Embryonic facial prominence (tissue), 1 donor: ENCODE data around the gene UGT2B10.
"Not testable (repeated sequence)": the region's sequence is repeated elsewhere in the genome, so short reads cannot be mapped to it uniquely, and the experiment has no call there.

Source experiments
- DNase-seq: peaks from one replicate; pipeline ENCODE4 v3.0.0-alpha.2; 2016; ENCODE audit errors: extremely low spot score

UGT2B10 gene

DNA sequence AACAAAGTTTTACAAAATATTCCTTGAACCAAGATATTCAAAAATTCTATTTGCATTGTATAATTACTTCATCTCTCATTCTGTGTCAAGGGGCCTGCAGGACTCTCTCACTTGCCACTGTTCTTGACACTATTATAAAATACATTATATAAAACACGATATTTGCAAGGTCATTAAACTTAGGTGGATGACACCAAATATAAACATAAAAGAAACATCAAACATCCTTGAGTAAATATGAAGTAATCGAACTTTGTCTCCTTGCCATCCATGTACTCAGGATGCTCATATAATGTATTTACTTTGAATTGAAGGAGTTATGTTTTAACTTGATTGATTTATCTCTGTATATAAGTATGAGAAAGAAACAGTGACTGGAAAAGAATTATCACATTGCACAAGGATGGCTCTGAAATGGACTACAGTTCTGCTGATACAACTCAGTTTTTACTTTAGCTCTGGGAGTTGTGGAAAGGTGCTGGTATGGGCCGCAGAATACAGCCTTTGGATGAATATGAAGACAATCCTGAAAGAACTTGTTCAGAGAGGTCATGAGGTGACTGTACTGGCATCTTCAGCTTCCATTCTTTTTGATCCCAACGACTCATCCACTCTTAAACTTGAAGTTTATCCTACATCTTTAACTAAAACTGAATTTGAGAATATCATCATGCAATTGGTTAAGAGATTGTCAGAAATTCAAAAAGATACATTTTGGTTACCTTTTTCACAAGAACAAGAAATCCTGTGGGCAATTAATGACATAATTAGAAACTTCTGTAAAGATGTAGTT lies at the start of gene UGT2B10:
UGT2B10 (plus strand) TSS at position 378 of the 793 bp plus-strand sequence; CDS start at position 404, 26 bp downstream.
- DNase-seq: not testable (repeated sequence)

DNA sequence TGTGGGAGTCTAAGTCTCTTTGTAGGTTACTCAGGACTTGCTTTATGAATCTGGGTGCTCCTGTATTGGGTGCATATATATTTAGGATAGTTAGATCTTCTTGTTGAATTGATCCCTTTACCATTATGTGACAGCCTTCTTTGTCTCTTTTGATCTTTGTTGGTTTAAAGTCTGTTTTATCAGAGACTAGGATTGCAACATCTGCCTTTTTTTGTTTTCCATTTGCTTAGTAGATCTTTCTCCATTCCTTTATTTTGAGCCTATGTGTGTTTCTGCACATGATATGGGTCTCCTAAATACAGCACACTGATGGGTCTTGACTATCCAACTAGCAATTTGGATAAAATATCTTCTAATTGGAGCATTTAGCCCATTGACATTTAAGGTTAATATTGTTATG lies 44.0 kb upstream of the UGT2B10 start:
- not testable (repeated sequence) for DNase-seq

DNA sequence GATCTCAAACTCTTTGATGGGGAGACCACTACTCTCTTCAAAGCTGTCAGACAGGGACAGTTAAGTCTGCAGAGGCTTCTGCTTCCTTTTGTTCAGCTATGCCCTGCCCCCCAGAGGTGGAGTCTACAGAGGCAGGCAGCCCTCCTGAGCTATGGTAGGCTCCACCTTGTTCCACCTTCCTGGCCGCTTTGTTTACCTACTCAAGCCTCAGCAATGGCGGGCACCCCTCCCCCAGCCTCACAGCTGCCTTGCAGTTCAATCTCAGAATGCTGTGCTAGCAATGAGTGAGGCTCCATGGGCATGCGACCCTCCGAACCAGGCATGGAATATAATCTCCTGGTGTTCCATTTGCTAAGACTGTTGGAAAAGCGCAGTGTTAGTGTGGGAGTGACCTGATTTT lies 42.1 kb upstream of the UGT2B10 start:
- DNase-seq: no peak

DNA sequence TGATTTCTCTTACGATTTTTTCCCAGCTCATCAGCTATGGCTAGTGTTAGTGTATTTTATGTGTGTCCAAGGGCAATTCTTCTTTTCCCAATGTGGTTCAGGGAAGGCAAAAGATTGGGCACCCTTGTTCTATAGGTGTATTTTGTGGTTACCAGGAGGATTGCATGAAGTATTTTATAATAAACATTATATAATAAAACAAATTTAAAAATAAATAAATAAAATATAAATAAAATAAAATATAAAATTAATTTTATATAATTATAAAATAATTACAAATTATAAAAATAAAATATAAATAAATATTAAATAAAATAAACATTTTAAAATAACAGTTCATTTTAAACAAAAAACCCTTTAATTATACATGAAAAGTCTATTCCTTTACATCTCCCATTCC lies 35.6 kb upstream of the UGT2B10 start:
- DNase-seq: no peak

DNA sequence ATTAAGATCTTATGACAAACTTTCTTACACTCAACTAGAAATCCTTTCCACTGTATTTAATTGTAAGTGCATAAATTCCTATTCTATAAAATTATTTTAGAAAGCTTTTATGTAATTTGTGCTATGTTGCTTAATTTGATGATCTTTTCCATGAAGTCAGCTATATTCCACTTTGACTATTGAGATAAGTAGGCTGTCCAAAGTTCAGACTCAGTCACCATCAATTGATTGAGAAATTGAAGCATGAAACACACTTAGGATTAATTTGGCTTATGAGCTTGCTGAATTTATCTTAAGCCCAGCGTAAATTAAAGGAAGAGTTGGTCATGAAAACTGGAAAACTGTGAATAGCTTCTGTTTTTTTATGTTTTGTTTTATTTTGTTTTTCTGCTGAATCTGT lies 18.7 kb upstream of the UGT2B10 start:
- DNase-seq: no peak

DNA sequence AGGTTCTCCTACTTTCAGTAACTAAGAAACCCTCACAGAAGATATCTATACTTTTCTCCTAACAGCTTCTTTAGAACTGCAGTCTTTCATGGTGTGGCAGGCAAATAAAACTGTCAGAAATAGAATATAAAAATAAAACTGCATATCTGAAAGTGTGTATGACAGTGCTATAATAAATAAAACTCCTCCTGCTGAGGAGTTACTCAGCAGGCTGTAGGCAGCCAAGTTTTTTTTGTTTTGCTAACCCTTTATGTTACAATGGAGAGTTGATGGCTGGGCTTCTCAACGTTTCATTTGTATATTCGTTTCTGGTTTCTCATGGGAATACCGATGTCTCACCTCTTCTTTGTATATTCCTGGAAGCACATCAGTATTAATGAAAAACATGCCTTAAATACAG lies 18.2 kb upstream of the UGT2B10 start:
- no peak for DNase-seq

DNA sequence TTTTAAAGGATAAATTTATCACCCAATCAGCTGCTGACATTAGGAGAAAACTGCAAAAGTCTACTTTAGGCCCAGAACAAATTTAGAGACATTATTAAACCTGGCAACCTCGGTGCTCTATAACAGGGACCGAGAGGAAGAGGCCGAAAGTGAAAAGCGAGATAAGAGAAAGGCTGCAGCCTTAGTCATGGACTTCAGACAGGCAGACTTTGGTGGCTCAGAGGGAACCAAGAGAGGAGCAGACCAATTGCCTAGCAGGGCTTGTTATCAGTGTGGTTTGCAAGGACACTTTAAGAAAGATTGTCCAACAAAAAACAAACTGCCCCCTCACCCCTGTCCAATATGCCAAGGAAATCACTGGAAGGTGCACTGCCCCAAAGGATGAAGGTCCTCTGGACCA lies 12.8 kb upstream of the UGT2B10 start:
- DNase-seq: no peak

DNA sequence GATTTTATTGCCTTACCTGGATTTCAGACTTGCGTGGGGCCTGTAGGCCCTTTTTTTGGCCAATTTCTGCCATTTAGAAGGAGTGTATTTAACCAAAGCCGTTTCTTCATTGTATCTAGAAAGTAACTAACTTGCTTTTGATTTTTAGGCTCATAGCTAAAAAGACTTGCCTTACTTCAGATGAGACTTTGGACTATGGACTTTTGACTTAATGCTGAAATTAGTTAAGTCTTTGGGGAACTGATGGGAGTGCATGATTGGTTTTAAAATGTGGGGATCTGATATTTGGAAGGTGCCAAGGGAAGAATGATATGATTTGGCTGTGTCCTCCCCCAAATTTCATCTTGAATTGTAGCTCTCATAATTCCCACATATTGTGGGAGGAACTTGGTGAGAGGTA lies 7.7 kb upstream of the UGT2B10 start:
- DNase-seq: no peak

DNA sequence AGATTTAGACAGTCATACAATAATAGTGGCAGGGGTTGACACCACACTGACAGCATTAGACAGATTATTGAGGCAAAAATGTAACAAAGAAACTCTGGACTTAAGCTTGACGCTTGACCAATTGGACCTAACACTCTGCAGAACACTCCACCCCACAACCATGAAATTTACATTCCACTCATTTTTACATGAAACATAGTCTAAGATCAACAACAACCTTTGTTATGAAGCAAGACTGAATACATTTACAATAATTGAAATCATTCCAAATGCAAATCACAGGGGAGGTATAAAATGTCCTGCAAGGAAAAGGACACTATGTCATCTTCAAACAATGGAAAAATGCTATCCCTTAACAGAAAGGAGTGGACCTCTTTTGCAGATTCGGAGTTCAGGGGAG lies 4.9 kb upstream of the UGT2B10 start:
- no peak for DNase-seq

DNA sequence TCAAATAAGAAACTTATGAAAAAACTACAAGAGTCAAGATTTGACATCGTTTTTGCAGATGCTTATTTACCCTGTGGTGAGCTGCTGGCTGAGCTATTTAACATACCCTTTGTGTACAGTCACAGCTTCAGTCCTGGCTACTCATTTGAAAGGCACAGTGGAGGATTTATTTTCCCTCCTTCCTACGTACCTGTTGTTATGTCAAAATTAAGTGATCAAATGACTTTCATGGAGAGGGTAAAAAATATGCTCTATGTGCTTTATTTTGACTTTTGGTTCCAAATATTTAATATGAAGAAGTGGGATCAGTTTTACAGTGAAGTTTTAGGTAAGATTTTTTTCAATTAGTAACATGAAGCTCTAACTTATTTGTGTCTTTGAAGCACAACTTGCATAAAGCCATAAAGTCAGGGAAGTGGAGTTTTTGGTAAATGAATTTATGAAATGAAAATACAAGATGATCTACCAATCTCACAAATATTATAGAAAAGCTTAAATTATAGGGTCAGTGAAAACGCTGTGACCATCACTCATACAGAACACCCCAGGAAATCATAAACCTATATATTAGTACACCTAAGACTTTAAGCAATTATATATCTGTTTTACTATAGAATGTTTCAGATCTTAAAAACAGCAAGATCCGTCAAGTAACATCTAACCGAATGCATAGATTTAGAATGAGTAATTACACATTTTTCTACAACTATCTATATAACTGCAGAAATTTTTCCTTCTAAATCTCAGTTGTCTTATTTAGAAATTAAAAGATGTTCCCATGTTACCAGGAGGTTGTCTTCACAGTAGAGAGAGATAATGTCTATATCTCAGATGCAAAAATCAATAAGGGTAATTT lies 844 bp downstream of the UGT2B10 start:
- DNase-seq: not testable (repeated sequence)

DNA sequence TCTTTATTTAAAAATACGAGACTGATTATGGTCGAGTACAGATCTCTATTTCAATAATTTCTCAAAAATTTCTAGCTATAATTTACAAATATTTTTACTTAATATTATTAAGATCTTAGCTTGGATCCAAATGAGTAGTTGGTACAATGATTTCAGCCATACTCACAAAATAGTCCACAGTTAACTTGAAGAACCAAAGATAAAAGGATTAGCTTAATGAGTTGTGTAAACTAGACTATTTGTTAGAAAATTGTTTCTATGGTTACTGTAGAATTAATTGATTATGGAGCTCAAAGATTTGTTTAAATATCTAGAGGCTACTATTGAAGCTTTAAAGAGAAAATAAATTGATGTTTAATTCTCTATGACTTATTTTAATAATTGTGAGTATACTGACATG lies 1.6 kb downstream of the UGT2B10 start:
- no peak for DNase-seq

DNA sequence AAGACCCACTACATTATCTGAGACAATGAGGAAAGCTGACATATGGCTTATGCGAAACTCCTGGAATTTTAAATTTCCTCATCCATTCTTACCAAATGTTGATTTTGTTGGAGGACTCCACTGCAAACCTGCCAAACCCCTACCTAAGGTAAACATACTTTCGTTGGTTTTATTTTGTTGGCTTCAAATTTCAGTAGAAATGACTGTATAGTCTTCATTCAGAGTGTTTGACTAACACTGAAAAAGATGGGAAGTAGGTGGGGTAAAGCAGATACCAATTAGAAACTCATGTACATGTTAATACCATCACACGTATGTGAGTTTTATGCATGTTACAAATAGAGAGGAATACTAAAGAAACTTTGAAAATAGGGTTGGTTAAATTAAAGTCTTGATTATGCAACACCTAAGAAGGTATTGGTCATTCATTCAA lies 2.3 kb downstream of the UGT2B10 start:
- DNase-seq: not testable (repeated sequence)

DNA sequence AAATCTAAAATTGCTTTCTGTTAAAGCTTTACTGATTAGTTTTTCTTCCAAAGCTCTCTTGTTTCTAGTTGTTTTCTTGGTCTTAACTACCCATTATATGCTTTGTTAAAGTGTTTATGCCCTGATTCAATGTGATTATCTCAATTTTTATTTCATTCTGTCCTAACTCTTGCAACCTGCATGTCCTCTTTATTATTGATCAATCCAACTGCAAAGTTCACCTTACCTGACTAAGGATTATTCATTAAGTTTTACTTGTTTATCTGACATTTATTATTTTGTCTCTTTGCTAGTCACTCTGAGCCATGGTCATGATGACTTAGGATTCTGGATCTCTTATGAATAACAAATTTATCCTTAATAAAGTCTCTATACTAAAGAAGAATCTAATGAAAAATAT lies 15.8 kb downstream of the UGT2B10 start:
- no peak for DNase-seq

DNA sequence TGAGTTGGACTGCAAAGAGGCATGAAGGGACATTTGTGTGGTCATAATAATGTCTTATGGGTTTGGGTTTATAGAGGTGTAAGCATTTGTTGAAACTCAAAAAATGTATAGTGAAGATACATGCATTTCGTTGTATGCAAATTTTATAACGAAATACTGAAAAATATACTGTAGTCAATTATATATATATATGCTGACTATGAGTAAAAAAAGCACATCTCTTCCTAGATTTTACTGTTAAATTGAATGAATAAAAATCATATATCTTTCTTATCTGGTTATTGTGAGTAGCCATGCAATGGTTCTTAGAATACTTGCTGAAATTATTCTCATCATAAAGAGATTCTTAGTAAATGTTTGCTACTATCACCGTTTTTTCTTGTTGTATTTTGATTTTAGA lies 34.5 kb downstream of the UGT2B10 start:
- no peak for DNase-seq

DNA sequence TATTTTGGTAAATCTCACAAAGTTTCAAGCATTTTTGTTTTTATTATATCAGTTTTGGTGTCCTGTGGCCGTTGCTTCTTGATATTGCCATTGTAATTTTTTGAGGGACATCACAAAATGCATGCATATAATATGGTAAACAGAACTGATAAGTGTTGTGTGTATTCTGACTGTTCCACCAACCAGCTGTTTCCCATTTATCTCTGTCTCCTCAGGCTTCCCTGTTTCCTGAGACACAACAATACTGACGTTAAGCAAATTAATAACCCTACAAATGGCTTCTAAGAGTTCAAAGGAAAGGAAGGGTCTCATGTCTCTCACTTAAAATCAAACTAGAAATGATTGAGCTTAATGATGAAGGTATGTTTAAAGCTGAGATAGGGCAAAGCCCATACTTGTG lies 40.0 kb downstream of the UGT2B10 start:
- DNase-seq: no peak

DNA sequence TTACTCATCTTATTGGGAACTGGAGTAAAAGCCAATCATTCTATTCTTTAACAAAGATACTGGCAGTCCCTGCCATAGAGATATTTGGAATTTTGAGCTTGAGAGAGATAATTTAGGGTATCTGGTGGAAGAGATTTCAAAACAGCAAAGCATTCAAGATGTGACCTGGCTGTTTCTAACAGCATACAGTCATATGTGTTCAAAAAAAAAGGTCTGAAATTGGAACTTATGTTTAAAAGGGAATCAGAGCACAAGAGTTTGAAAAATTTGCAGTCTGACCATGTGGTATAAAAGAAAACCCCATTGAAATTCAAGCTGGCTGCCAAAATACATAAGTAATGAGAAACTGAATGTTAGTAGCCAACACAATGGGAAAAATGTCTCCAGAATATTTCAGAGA lies 42.2 kb downstream of the UGT2B10 start:
- no peak for DNase-seq

DNA sequence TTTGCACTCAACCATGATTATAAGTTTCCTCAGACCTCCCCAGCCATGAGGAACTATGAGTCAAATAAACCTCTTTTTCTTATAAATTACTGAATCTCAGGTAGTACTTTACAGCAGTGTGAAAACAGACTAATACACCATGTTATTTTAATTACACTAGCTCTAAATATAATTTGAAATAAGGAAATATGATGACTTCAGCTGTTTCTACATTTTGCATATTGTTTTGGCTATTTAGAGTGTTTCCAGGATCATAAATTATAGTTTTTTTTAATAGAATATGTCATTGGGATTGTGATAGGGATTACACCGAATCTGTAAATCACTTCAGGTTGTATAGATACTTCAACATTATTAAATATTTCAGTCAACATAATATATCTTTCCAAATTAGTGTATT lies 43.9 kb downstream of the UGT2B10 start:
- no peak for DNase-seq

DNA sequence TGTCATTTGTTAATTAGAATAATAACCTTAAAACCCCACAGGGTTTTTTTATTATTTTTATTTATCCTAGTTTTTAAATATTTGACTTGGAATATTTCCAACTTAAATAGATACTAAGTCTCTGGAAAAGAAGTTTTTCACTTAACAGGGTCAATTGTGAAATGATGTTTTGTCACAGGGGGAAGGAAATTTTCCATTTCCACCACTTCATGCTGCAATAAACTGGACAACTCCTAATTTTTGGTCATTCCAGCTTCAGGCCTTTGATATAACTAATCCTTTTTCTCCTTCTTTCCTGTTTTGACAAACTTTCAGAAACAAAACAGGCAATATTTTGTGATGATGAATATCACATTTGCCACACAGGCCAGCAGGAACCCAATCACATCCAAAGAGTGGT lies 45.3 kb downstream of the UGT2B10 start:
- DNase-seq: no peak

DNA sequence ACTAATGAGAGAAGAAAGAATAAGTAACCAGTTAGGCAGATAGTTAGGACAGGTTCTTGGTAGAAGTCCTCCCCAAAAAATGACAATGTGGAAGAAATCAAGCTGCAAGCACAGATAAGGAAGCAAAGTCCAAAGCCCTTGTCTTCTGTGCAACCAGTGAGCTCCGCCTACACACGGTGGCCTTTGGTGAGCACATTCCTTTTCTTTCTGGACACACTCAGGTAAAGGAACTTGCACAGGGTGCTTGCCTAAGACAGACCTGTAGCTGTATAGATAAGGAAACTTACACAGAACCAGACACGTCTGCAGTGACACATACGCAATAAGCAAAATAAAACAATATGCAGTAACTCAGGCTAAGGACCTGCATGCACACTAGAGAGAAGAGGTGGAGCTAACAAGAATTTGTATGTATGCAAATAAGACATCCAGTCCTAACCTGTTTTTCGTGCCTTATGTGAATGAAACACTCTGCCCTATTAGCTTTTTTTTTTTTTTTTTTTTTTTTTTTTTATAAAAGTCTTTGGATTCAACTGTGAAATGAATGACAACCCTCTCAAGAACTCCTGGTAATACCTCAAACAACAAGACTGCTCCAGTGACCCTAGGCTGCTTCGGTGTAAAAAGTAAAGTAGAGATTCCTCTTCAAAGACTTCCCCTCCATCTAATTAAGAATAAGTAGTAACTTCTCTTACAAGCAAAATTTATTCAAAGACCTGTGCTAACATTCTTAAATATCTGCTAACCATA lies 48.8 kb downstream of the UGT2B10 start:
- no peak for DNase-seq

DNA sequence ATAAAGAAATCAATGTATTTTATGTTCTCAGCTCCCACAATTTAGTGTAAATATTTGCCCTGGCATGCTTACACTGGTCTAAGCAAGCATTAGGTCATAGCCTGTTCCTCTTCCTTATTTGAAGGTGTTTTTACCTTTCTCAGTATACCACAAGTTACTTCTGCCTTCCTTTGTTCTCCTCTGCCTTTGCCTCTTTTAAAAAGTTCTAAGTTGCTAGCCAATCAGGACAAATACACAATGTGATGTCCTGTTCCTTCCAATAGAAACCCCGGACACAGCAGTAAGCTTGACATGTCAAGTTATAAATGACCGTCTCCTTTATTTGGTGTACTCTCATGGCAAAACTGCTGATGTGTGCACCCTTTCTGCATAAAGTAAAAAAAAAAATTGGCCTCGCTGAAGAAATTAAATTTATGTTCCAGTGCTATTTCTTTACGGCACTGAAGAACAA lies 49.4 kb downstream of the UGT2B10 start:
- DNase-seq: no peak

DNA sequence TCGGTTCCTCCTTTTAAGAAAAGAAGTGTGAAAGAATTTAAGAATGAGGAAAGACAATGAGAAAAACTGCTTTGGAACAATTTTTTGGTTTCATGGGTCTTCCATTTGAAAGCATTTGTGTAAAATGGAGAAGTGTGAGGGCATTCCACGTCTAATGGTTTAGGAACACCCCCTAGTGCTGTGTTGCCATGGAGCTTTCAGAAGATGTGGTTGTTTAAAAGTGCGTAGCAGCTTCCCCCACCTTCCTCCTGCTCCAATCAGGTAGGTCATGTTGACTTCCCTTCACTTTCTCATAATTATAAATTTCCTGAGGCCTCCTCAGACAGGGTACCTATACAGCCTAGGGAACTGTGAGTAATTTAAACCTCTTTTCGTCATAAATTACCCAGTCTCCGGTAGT lies 50.0 kb downstream of the UGT2B10 start:
- no peak for DNase-seq

DNA sequence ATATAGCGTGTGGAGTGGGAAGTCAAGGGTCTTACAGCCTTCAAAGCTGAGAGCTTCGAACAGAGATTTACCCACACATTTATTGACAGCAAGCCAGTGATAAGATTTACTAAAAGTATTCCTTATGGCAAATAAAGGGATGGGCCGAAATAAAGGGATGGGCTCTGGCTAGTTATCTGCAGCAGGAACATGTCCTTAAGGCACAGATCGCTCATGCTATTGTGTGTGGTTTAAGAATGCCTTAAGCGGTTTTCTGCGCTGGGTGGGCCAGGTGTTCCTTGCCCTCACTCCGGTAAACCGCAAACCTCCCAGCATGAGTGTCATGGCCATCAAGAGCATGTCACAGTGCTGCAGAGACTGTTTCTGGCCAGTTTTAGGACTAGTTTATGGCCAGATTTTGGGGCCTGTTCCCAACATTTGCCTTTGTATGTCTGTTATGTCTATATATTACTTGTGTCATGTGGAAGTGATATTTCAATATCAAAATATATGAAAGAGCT lies 53.5 kb downstream of the UGT2B10 start:
- DNase-seq: no peak
